HepG2 (cell line): ENCODE data around the gene TBC1D24. TPM values are rescaled to one million over a fixed set of nuclear protein-coding genes. Genes with fewer than 3 reads are reported as not detected.

Experiments used
- ATF6 ChIP-seq: sonication (generic); formaldehyde crosslinking; conservative IDR thresholded peaks from 2 replicates; pipeline ENCODE4 v1.4.0; 2020; ENCODE audit warnings: missing genetic modification reagents
- DNMT3B ChIP-seq: conservative IDR thresholded peaks from 2 replicates; pipeline ENCODE4 v1.6.1; 2016; ENCODE audit warnings: missing biosample characterization, control low read depth
- EHMT2 ChIP-seq: fragments of 200-600 bp; sonication (generic); IDR thresholded peaks from 2 replicates; pipeline ENCODE4 v1.7.0; 2017; ENCODE audit warnings: antibody characterized with exemption, low read depth, low read length, borderline replicate concordance
- ELF4 ChIP-seq: sonication (generic); formaldehyde crosslinking; IDR thresholded peaks from 2 replicates; pipeline ENCODE4 v1.5.0; 2020; ENCODE audit warnings: missing genetic modification reagents, mild to moderate bottlenecking, moderate library complexity, borderline replicate concordance
- HHEX ChIP-seq: IDR thresholded peaks from 2 replicates; pipeline ENCODE4 v1.6.1; 2016; ENCODE audit warnings: control low read depth
- HNF4G ChIP-seq, 2 experiments: sonication (generic) in 1 of 2; formaldehyde crosslinking in 1 of 2; IDR thresholded peaks; 2 replicates each; pipeline versions ENCODE4 v1.4.0 to v1.6.1; 2011 to 2020; ENCODE audit warnings: borderline replicate concordance in 2 of 2, low read depth in 2 of 2, mild to moderate bottlenecking in 2 of 2, low read length in 1 of 2, missing genetic modification reagents in 1 of 2, moderate library complexity in 1 of 2
- NCOA2 ChIP-seq: sonication (generic); formaldehyde crosslinking; IDR thresholded peaks from 2 replicates; pipeline ENCODE4 v1.8.0; 2022; ENCODE audit warnings: inconsistent platforms
- SNAI1 ChIP-seq: sonication (generic); formaldehyde crosslinking; IDR thresholded peaks from 2 replicates; pipeline ENCODE4 v1.5.0; 2020; ENCODE audit warnings: mild to moderate bottlenecking, missing genetic modification reagents, borderline replicate concordance
- SNAPC2 ChIP-seq: sonication (generic); formaldehyde crosslinking; IDR thresholded peaks from 2 replicates; pipeline ENCODE4 v1.8.1; 2022; ENCODE audit warnings: mild to moderate bottlenecking, missing genetic modification reagents
- TEF ChIP-seq: sonication (generic); formaldehyde crosslinking; IDR thresholded peaks from 2 replicates; pipeline ENCODE4 v1.5.0; 2020; ENCODE audit warnings: missing genetic modification reagents
- TFAP4 ChIP-seq: sonication (generic); IDR thresholded peaks from 2 replicates; pipeline ENCODE4 v1.6.1; 2016; ENCODE audit warnings: low read depth, borderline replicate concordance
- ZBTB3 ChIP-seq: sonication (generic); formaldehyde crosslinking; IDR thresholded peaks from 2 replicates; pipeline ENCODE4 v1.4.0; 2020; ENCODE audit warnings: low read depth, mild to moderate bottlenecking, moderate library complexity, missing genetic modification reagents, borderline replicate concordance
- ZFP41 ChIP-seq: sonication (generic); formaldehyde crosslinking; IDR thresholded peaks from 2 replicates; pipeline ENCODE4 v1.4.0; 2020; ENCODE audit warnings: mild to moderate bottlenecking, missing genetic modification reagents, borderline replicate concordance
- ZKSCAN1 ChIP-seq: fragments of 150-350 bp; IDR thresholded peaks from 2 replicates; pipeline ENCODE4 v1.6.1; 2014; ENCODE audit warnings: low read length
- ZKSCAN8 ChIP-seq: IDR thresholded peaks from 2 replicates; pipeline ENCODE4 v1.6.1; 2016; ENCODE audit warnings: borderline replicate concordance, missing genetic modification reagents, missing compliant biosample characterization
- ZNF282 ChIP-seq: fragments of 450-650 bp; IDR thresholded peaks from 2 replicates; pipeline ENCODE4 v1.6.1; 2018; ENCODE audit not compliant: partially characterized antibody
- ZNF296 ChIP-seq: sonication (generic); formaldehyde crosslinking; conservative IDR thresholded peaks from 2 replicates; pipeline ENCODE4 v1.5.0; 2020; ENCODE audit warnings: mild to moderate bottlenecking, missing genetic modification reagents
- ZNF34 ChIP-seq: sonication (generic); formaldehyde crosslinking; IDR thresholded peaks from 2 replicates; pipeline ENCODE4 v1.4.0; 2020; ENCODE audit warnings: mild to moderate bottlenecking, missing genetic modification reagents, borderline replicate concordance
- polyA plus RNA-seq, 8 experiments: library from polyadenylated mRNA; depleted of rRNA in 3 of 8; stranded (reverse) in 7 of 8; unstranded in 1 of 8; fragments of >200 nt; fragmentation: Illumina TruSeq in 4 of 8; extraction: Trizol in 4 of 8; gene quantifications; 2 replicates each; pipeline versions ENCODE4 v1.2.1 to v1.2.3, GENCODE V29; 2011 to 2016; ENCODE audit warnings: low read depth in 4 of 8, missing spikeins in 1 of 8, mixed read lengths in 1 of 8; ENCODE audit not compliant: insufficient read depth in 1 of 8
- total RNA-seq, 5 experiments: library from RNA; depleted of rRNA; stranded (reverse); fragments of >200 nt; fragmentation: Illumina TruSeq; extraction: Trizol; gene quantifications; 2 replicates each; pipeline ENCODE4 v1.2.3, GENCODE V29; 2016; ENCODE audit warnings: low read depth in 1 of 5
- TF ChIP-seq, protein P1 (sequence below): sonication (generic); formaldehyde crosslinking; IDR thresholded peaks from 2 replicates; pipeline ENCODE4 v1.8.1; 2023; ENCODE audit warnings: mild to moderate bottlenecking, inconsistent platforms, moderate library complexity, missing genetic modification reagents, borderline replicate concordance
- TF ChIP-seq, protein P2 (sequence below): sonication (generic); formaldehyde crosslinking; IDR thresholded peaks from 2 replicates; pipeline ENCODE4 v1.4.0; 2020; ENCODE audit warnings: low read depth, missing genetic modification reagents

TBC1D24 gene
- total and polyA plus RNA-seq, 2 of the 13 experiments (the other 11 are each of a cell fraction or from before 2014, with no cell fraction given): 7.7 to 13.7 TPM

GRCh38 chr16:2524339-2524938 lies 49.5 kb downstream of the TBC1D24 start (continued):
- TF ChIP-seq ZNF296 (CRISPR knock-in tag) (no peak), ZNF34 (CRISPR knock-in tag) (no peak), TFAP4 (peak; percentile 76; the same call in 1 of the 2 replicates), ZKSCAN1 (no peak), ATF6 (0 out of 2 replicates have a peak, but pooled peaks have one; percentile 32), ELF4 (CRISPR knock-in tag) (no peak; the same call in 1 of the 2 replicates), HNF4G (IDR thresholded peaks at IDR 0.05; ENCODE audit: borderline replicate concordance, low read depth, low read length) (peak; percentile 89), HNF4G (CRISPR knock-in tag; IDR thresholded peaks at IDR 0.05; ENCODE audit: borderline replicate concordance, low read depth) (peak; percentile 78; the same call in 1 of the 2 replicates), SNAI1 (peak; percentile 13; the same call in 1 of the 2 replicates), NCOA2 (peak; percentile 84), ZFP41 (CRISPR knock-in tag) (no peak), ZKSCAN8 (CRISPR knock-in tag) (peak; percentile 82; the same call in 1 of the 2 replicates), SNAPC2 (CRISPR knock-in tag) (peak; percentile 14; the same call in 1 of the 2 replicates), TEF (no peak), DNMT3B (no peak), HHEX (CRISPR knock-in tag) (no peak), ZNF282 (no peak), EHMT2 (no peak), ZBTB3 (0 out of 2 replicates have a peak, but pooled peaks have one; percentile 50)
- TF ChIP-seq, protein P1, sequence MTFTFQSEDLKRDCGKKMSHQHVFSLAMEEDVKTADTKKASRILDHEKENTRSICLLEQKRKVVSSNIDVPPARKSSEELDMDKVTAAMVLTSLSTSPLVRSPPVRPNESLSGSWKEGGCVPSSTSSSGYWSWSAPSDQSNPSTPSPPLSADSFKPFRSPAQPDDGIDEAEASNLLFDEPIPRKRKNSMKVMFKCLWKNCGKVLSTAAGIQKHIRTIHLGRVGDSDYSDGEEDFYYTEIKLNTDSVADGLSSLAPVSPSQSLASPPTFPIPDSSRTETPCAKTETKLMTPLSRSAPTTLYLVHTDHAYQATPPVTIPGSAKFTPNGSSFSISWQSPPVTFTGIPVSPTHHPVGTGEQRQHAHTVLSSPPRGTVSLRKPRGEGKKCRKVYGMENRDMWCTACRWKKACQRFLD: no peak
- TF ChIP-seq, protein P2, sequence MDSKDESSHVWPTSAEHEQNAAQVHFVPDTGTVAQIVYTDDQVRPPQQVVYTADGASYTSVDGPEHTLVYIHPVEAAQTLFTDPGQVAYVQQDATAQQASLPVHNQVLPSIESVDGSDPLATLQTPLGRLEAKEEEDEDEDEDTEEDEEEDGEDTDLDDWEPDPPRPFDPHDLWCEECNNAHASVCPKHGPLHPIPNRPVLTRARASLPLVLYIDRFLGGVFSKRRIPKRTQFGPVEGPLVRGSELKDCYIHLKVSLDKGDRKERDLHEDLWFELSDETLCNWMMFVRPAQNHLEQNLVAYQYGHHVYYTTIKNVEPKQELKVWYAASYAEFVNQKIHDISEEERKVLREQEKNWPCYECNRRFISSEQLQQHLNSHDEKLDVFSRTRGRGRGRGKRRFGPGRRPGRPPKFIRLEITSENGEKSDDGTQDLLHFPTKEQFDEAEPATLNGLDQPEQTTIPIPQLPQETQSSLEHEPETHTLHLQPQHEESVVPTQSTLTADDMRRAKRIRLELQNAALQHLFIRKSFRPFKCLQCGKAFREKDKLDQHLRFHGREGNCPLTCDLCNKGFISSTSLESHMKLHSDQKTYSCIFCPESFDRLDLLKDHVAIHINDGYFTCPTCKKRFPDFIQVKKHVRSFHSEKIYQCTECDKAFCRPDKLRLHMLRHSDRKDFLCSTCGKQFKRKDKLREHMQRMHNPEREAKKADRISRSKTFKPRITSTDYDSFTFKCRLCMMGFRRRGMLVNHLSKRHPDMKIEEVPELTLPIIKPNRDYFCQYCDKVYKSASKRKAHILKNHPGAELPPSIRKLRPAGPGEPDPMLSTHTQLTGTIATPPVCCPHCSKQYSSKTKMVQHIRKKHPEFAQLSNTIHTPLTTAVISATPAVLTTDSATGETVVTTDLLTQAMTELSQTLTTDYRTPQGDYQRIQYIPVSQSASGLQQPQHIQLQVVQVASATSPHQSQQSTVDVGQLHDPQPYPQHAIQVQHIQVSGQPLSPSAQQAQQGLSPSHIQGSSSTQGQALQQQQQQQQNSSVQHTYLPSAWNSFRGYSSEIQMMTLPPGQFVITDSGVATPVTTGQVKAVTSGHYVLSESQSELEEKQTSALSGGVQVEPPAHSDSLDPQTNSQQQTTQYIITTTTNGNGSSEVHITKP (CRISPR knock-in tag): peak; percentile 87; the same call in 1 of the 2 replicates
